Suprapubic skin (tissue), 4 donors: ENCODE results near the gene MCUR1. TPM values are rescaled to one million over a fixed set of nuclear protein-coding genes. Genes with fewer than 3 reads are reported as not detected.
"Not testable (repeated sequence)": the region's sequence is repeated elsewhere in the genome, so short reads cannot be mapped to it uniquely, and the experiment has no call there.

Source experiments
- DNase-seq, 2 donors: peaks; one replicate each; pipeline ENCODE4 v3.0.0-alpha.2; 2019; ENCODE audit warnings: low spot score in 2 of 2
- H3K27ac ChIP-seq: fragments of 200-600 bp; sonication (generic); one replicate; pipeline ENCODE4 v1.5.1; 2019
- H3K27me3 ChIP-seq: fragments of 200-600 bp; sonication (generic); one replicate; pipeline ENCODE4 v1.5.1; 2019
- H3K36me3 ChIP-seq: fragments of 200-600 bp; sonication (generic); one replicate; pipeline ENCODE4 v1.5.1; 2019
- H3K4me1 ChIP-seq: fragments of 200-600 bp; sonication (generic); one replicate; pipeline ENCODE4 v1.5.1; 2019
- H3K4me3 ChIP-seq: fragments of 200-600 bp; sonication (generic); one replicate; pipeline ENCODE4 v1.5.1; 2019; ENCODE audit warnings: mild to moderate bottlenecking
- H3K9me3 ChIP-seq: fragments of 200-600 bp; sonication (generic); one replicate; pipeline ENCODE4 v1.5.1; 2019
- CTCF ChIP-seq, 2 donors: fragments of 200-600 bp in 1 of 2; fragments of 450-650 bp in 1 of 2; sonication (generic) in 1 of 2; IDR thresholded peaks; one replicate each; pipeline ENCODE4 v1.5.1; 2016 to 2019; ENCODE audit warnings: antibody characterized with exemption in 2 of 2, mild to moderate bottlenecking in 1 of 2, moderate library complexity in 1 of 2
- EP300 ChIP-seq: sonication (generic); formaldehyde crosslinking; IDR thresholded peaks from one replicate; pipeline ENCODE4 v1.6.1; 2017; ENCODE audit warnings: antibody characterized with exemption
- POLR2A ChIP-seq, 2 donors: fragments of 450-650 bp; IDR thresholded peaks; one replicate each; pipeline ENCODE4 v1.6.1; 2017; ENCODE audit warnings: antibody characterized with exemption in 2 of 2, mild to moderate bottlenecking in 2 of 2, moderate library complexity in 2 of 2
- POLR2AphosphoS5 ChIP-seq, 3 donors: sonication (generic); formaldehyde crosslinking; IDR thresholded peaks; one replicate each; pipeline ENCODE4 v1.6.1; 2017; ENCODE audit warnings: antibody characterized with exemption in 3 of 3
- WGBS: methylation state at CpG from one replicate; pipeline ENCODE4 v1.1.5; 2018; 5-methylcytosine and 5-hydroxymethylcytosine counted together
- total RNA-seq, 4 donors: library from RNA; depleted of rRNA; stranded (reverse); fragments of >200 nt; gene quantifications; one replicate each; pipeline ENCODE4 v1.1.0, GENCODE V29; 2016

Gene MCUR1
- total RNA-seq, result 10 to 100 TPM; 20.8 to 30.7 (median 27.8) TPM

- Histone ChIP-seq H3K27me3 (no peaks in the 10 kb centered on the region), H3K9me3 (no peaks in the 10 kb centered on the region), H3K27ac (peak within 1 kb of the TSS; percentile 98), H3K36me3 (no peaks in the 10 kb centered on the region), H3K4me3 (peak within 1 kb of the TSS; percentile 86), H3K4me1 (peaks cover 32% of the 10 kb centered on the region)
- TF ChIP-seq CTCF (IDR thresholded peaks at IDR 0.05) (peak in 1 of 2 donors; percentile 21), POLR2AphosphoS5 (IDR thresholded peaks at IDR 0.05) (peak in 2 of 3 donors; percentile 61 to 64), EP300 (no peak), POLR2A (IDR thresholded peaks at IDR 0.05) (peak; percentile 58 to 84)
- 0% methylated on average over 10 of the region's 81 CpGs for WGBS
- peak; percentile 86 to 89 for DNase-seq
Observed at GRCh38 chr6:13814176-13814937, at the start of gene MCUR1. MCUR1 (minus strand) TSS chr6:13814557; CDS start chr6:13814429, 128 bp downstream.

- TF ChIP-seq CTCF (IDR thresholded peaks at IDR 0.05), result no peak
- TF ChIP-seq POLR2AphosphoS5 (IDR thresholded peaks at IDR 0.05), result no peak
- TF ChIP-seq EP300, result no peak
- no peak for TF ChIP-seq POLR2A (IDR thresholded peaks at IDR 0.05)
- H3K9me3 ChIP-seq, result no peaks in the 10 kb centered on the region
- 54% methylated on average over 2 of the region's 2 CpGs for WGBS
- H3K4me3 ChIP-seq, result no peak overlapping the region
- peaks cover 29% of the 10 kb centered on the region for H3K27me3 ChIP-seq
- no peaks in the 10 kb centered on the region for H3K36me3 ChIP-seq
- DNase-seq, result no peak
- H3K4me1 ChIP-seq, result peaks cover 6% of the 10 kb centered on the region
- no peak overlapping the region for H3K27ac ChIP-seq
Observed at GRCh38 chr6:13863699-13864155, 49.4 kb upstream of the MCUR1 start.

GRCh38 chr6:13860556-13861185 lies 46.3 kb upstream of the MCUR1 start:
- H3K27me3 ChIP-seq, result peaks cover 35% of the 10 kb centered on the region
- H3K27ac ChIP-seq, H3K9me3 ChIP-seq, H3K4me1 ChIP-seq, DNase-seq, H3K36me3 ChIP-seq: not testable (repeated sequence)
- peak overlapping the region; percentile 45 for H3K4me3 ChIP-seq
- WGBS, result 93% methylated on average over 2 of the region's 3 CpGs

- Histone ChIP-seq H3K4me3 (peak overlapping the region; percentile 45), H3K27ac (no peak overlapping the region), H3K4me1 (peaks cover 6% of the 10 kb centered on the region), H3K9me3 (no peaks in the 10 kb centered on the region), H3K36me3 (no peaks in the 10 kb centered on the region), H3K27me3 (peaks cover 35% of the 10 kb centered on the region)
- no peak for DNase-seq
- 25% methylated on average over 37 of the region's 66 CpGs for WGBS
- no peak for TF ChIP-seq CTCF (IDR thresholded peaks at IDR 0.05)
- no peak for TF ChIP-seq POLR2AphosphoS5 (IDR thresholded peaks at IDR 0.05)
- TF ChIP-seq POLR2A (IDR thresholded peaks at IDR 0.05), result no peak
- TF ChIP-seq EP300, result no peak
Observed at GRCh38 chr6:13859871-13860555, 45.7 kb upstream of the MCUR1 start.

- H3K9me3 ChIP-seq, result no peaks in the 10 kb centered on the region
- H3K36me3 ChIP-seq, result no peaks in the 10 kb centered on the region
- no peak for TF ChIP-seq CTCF (IDR thresholded peaks at IDR 0.05)
- no peak for TF ChIP-seq EP300
- no peak for TF ChIP-seq POLR2AphosphoS5 (IDR thresholded peaks at IDR 0.05)
- TF ChIP-seq POLR2A (IDR thresholded peaks at IDR 0.05), result no peak
- H3K4me3 ChIP-seq, result no peak overlapping the region
- peaks cover 15% of the 10 kb centered on the region for H3K27me3 ChIP-seq
- DNase-seq, result no peak
- WGBS, result 93% methylated on average over 31 of the region's 34 CpGs
- no peak overlapping the region for H3K27ac ChIP-seq
- peaks cover 3% of the 10 kb centered on the region for H3K4me1 ChIP-seq
Observed at GRCh38 chr6:13854716-13855250, 40.4 kb upstream of the MCUR1 start.
